Measurements from ENCODE around the gene MPDU1. TPM values are rescaled to one million over a fixed set of nuclear protein-coding genes. Genes with fewer than 3 reads are reported as not detected.
A peak's percentile ranks its signal among the peaks of the same experiment; 100 is the strongest.

Gene MPDU1
- total RNA-seq, 1 experiment from 2014 or later, result 73.1 TPM

DNA sequence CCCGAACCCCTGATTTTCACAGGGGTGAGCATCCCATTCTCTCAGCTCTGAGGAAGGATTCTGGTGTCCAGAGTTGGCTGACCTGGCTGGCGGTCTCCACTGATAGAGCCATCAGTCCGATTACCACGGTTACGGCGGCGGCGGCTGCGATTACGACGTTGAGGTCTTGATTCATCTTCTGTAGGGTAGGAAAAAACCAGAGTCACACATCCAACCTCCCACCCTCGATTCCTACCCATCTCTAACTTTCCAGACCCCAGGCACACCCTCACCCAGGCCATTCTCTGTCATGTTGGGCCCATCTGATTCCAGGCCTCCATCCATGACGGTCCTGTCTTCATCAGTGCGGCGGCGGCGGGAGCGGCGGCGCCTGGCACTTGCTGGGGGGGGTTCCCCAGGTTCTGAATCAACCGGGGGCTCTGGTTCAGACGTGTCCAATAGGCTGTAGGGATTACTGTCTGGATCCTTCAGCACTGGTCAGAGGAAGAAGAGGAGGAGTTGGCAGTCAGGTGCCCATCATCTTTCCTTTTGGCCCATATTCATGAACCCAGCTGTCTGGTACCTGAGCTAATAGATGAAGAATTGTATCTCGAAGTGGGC lies 8.9 kb downstream of the MPDU1 start:
- H2BK12ac ChIP-seq (ENCODE audit: insufficient read length, low read depth, low read length), result no peak overlapping the region
- peaks cover 38 to 69% (median 66%) of the 10 kb centered on the region in 3 experiments for H3K36me3 Mint-ChIP-seq (ENCODE audit: insufficient read depth in 1 of 3, low read depth in 3 of 3)
- no peak overlapping the region for H3K4me3 Mint-ChIP-seq
- H2BK20ac ChIP-seq (ENCODE audit: low read depth, low read length, poor library complexity, severe bottlenecking), result no peak overlapping the region
- no peaks in the 10 kb centered on the region for H3K27me3 Mint-ChIP-seq (ENCODE audit: low read depth)
- no peak overlapping the region for H3K14ac ChIP-seq (ENCODE audit: insufficient read depth, low read length)
- H3K79me1 ChIP-seq (ENCODE audit: insufficient read depth, low read depth, low read length, poor library complexity, severe bottlenecking), result no peaks in the 10 kb centered on the region
- no peaks in the 10 kb centered on the region for H4K20me1 ChIP-seq (ENCODE audit: control insufficient read depth, insufficient read depth, insufficient read length)
- no peaks in the 10 kb centered on the region for H3K79me2 ChIP-seq (ENCODE audit: insufficient read depth, low read length)
- no peaks in the 10 kb centered on the region; the same call in 1 of the 2 replicates for H3K4me1 ChIP-seq (ENCODE audit: insufficient read depth, low read length)
- H3K4ac ChIP-seq (ENCODE audit: low read depth, low read length), result no peak overlapping the region
- H3K4me2 ChIP-seq (ENCODE audit: insufficient read depth, insufficient read length, low read length), result no peak overlapping the region
- H2AFZ ChIP-seq (ENCODE audit: low read length), result no peak overlapping the region
- no peaks in the 10 kb centered on the region for H3K27me3 ChIP-seq (ENCODE audit: insufficient read depth, low read length)
- H3K23ac ChIP-seq (ENCODE audit: insufficient read length, low read depth, low read length), result no peak overlapping the region
- H4K8ac ChIP-seq (replicated peaks; ENCODE audit: insufficient read length, low read depth, low read length), result no peak overlapping the region
- H3K56ac ChIP-seq (ENCODE audit: insufficient read length, low read depth, low read length), result no peak overlapping the region
- H3K18ac ChIP-seq (ENCODE audit: insufficient read length, low read depth, low read length), result no peak overlapping the region
- peaks cover 10% of the 10 kb centered on the region for H3K23me2 ChIP-seq (ENCODE audit: insufficient read length, low read depth, low read length, poor library complexity, severe bottlenecking)
- WGBS (ENCODE audit: extremely low coverage, insufficient read length, low lambda C conversion rate), result no CpG with 5 or more reads among the region's 23 CpGs
- H3K9ac ChIP-seq (ENCODE audit: extremely low read depth, insufficient read length, low read length), result no peak overlapping the region
- H3T11ph ChIP-seq (ENCODE audit: low read length), result no peak overlapping the region
- peak overlapping the region in 2 of 3 experiments; percentile 57 to 98; a peak in 4 of 7 replicates for H3K27ac Mint-ChIP-seq
- H3K4me1 Mint-ChIP-seq, result peaks cover 21 to 40% of the 10 kb centered on the region in 2 experiments
- no peak overlapping the region for H3K27ac ChIP-seq (ENCODE audit: insufficient read length, low read depth, low read length)
- no peak overlapping the region for H2BK120ac ChIP-seq (ENCODE audit: low read depth, low read length, poor library complexity, severe bottlenecking)
- H2BK15ac ChIP-seq (ENCODE audit: low read depth, low read length), result no peak overlapping the region
- H3K9me3 Mint-ChIP-seq, result no peaks in the 10 kb centered on the region
- TF ChIP-seq CTCF (conservative IDR thresholded peaks at IDR 0.05), result no peak
- H3K9me3 ChIP-seq (ENCODE audit: control insufficient read depth, low read depth, low read length), result no peaks in the 10 kb centered on the region
- no peak overlapping the region for H2BK5ac ChIP-seq (ENCODE audit: insufficient read length, low read length)
- no peak for DNase-seq
- H4K91ac ChIP-seq (ENCODE audit: insufficient read length, low read depth, low read length), result no peak overlapping the region
- H4K5ac ChIP-seq (ENCODE audit: insufficient read length, low read depth, low read length), result no peak overlapping the region
- no peak overlapping the region for H2AK5ac ChIP-seq (ENCODE audit: insufficient read length, low read length)
